Fibroblast of the conjunctiva (primary cell): ENCODE data around the gene DBH.

Experiments used
- DNase-seq: peaks from one replicate; pipeline ENCODE4 v3.0.0-alpha.2; 2010; ENCODE audit warnings: low read depth

The DBH gene

GRCh38 chr9:133643978-133644760, 8.0 kb downstream of the DBH start:
- no peak for DNase-seq

GRCh38 chr9:133645021-133645765, 9.0 kb downstream of the DBH start:
- no peak for DNase-seq

GRCh38 chr9:133647148-133647547, 11.0 kb downstream of the DBH start:
- DNase-seq = no peak

- DNase-seq = no peak
These were observed 11.8 kb downstream of the DBH start for GRCh38 chr9:133647765-133648469.

- no peak for DNase-seq
These were observed 13.0 kb downstream of the DBH start for GRCh38 chr9:133649194-133649593.

- no peak for DNase-seq
These were observed 13.9 kb downstream of the DBH start for GRCh38 chr9:133650026-133650425.

GRCh38 chr9:133653638-133654037, 17.5 kb downstream of the DBH start:
- DNase-seq = no peak

- no peak for DNase-seq
These were observed 18.8 kb downstream of the DBH start for GRCh38 chr9:133654736-133655657.

- DNase-seq = no peak
These were observed 19.5 kb downstream of the DBH start for GRCh38 chr9:133655701-133656100.

- no peak for DNase-seq
These were observed 20.3 kb downstream of the DBH start for GRCh38 chr9:133656211-133657119.

- DNase-seq = no peak
These were observed 21.0 kb downstream of the DBH start for GRCh38 chr9:133657120-133657661.

- DNase-seq = no peak
These were observed 22.6 kb downstream of the DBH start for GRCh38 chr9:133658442-133659431.

- no peak for DNase-seq
These were observed 23.4 kb downstream of the DBH start for GRCh38 chr9:133659516-133659915.

GRCh38 chr9:133661846-133662540, 25.8 kb downstream of the DBH start:
- no peak for DNase-seq

- no peak for DNase-seq
These were observed 28.2 kb downstream of the DBH start for GRCh38 chr9:133664173-133665050.

- no peak for DNase-seq
These were observed 28.9 kb downstream of the DBH start for GRCh38 chr9:133665096-133665495.

- no peak for DNase-seq
These were observed 29.4 kb downstream of the DBH start for GRCh38 chr9:133665535-133665934.
